WI38 (cell line): Measurements from ENCODE around the gene MTX2.

Source experiments
- H3K4me3 ChIP-seq: 2 replicates; pipeline ENCODE4 v1.5.1; 2011; ENCODE audit warnings: low read depth, mild to moderate bottlenecking, control low read depth, low read length
- TF ChIP-seq, protein P1 (sequence below): IDR thresholded peaks from 2 replicates; pipeline ENCODE4 v1.5.1; 2012; ENCODE audit warnings: low read depth, mild to moderate bottlenecking, control low read depth, low read length

MTX2 gene

DNA sequence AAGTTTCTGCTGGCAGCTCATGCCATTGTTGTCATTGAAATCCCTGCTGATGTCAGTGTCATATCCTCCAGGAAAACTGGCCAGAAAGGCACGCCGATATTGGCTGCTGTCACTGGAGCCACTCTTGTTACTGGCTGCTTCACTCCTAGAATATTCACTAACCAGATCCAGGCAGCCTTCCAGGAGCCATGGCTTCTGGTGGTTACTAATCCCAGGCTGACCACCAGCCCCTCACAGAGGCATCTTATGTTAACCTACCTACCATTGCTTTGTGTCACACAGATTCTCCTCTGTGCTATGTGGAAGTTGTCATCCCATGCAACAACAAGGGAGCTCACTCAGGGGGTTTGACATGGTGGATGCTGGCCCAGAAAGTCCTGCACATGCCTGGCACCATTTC is 27.0 kb upstream of the MTX2 start:
- H3K4me3 ChIP-seq, result no peak overlapping the region
- TF ChIP-seq, protein P1, sequence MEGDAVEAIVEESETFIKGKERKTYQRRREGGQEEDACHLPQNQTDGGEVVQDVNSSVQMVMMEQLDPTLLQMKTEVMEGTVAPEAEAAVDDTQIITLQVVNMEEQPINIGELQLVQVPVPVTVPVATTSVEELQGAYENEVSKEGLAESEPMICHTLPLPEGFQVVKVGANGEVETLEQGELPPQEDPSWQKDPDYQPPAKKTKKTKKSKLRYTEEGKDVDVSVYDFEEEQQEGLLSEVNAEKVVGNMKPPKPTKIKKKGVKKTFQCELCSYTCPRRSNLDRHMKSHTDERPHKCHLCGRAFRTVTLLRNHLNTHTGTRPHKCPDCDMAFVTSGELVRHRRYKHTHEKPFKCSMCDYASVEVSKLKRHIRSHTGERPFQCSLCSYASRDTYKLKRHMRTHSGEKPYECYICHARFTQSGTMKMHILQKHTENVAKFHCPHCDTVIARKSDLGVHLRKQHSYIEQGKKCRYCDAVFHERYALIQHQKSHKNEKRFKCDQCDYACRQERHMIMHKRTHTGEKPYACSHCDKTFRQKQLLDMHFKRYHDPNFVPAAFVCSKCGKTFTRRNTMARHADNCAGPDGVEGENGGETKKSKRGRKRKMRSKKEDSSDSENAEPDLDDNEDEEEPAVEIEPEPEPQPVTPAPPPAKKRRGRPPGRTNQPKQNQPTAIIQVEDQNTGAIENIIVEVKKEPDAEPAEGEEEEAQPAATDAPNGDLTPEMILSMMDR, result no peak

DNA sequence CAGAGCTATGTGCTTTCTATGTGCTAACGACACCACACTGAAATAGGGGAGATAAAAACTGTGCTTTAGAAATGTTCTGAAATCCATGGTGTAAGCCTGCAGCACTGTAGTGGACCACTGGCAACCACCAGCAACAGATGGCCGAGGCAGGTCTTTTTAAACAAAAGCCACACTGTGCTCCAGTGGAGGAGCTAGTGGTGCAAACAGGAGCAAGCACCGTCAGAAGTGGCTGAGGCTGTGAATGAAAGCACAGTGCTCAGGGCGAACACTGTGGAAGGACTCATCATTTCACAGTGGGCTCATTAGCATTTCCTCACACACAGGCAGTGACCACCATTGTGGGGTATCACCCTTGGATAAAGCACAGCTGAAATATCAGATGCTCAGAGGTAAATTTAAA is 22.9 kb upstream of the MTX2 start:
- H3K4me3 ChIP-seq, result no peak overlapping the region
- TF ChIP-seq, protein P1, result no peak

DNA sequence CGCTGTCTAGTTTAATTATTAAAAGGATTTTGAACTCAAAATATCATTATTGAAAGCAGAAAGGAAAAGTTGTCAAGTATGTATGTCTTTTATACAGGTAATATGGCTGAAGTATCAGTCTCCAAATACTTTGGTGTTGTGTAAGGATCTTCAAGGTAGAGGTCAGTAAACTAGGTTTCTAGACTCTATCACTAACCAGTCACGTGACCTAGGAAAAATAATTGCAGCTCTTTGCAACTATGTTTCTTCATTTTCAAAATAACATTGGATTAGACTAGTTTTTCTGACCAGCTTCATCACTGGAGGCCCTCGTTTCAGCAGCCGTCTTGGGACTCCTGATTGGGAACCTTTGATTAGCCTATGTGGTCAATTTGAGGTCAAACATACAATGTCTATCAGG is 21.4 kb upstream of the MTX2 start:
- H3K4me3 ChIP-seq, result no peak overlapping the region
- TF ChIP-seq, protein P1, result no peak

DNA sequence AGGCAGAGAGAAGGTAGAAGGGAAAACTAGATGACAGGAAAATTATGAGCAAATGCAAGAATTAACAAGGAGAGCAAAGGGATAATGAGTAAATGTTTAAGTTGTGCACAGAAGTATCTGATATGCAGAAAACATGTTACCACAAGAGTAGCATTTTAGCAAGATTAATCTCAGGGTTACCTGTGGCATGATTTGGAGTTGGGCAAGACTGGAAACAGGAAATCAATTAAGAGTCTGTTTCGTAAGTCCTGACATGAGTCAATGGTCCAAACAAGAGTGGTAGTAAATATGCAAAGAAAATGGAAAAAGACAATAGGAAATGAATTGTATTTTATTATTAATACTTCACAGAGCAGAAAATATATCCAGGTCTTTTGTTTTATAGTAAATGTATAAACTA is 17.3 kb upstream of the MTX2 start:
- TF ChIP-seq, protein P1, result no peak

DNA sequence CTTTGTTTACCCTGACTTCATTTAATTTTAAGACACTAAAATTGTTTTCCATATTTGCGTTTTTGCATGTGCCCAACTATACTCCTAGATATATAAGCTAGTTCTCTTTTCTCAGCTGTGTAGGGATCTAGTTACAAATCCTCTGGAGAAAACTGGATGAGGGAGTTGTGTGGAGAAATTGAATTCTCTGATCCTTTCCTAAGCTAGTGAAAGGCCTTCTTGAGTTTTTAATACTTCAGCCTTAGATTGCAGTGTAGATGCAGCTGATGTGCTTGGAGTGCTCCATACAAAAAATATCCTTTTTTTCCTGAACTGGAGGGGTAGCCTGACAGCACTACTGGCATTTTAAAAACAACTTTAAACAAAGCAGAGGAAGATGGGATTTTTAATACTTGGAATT is 8.6 kb upstream of the MTX2 start:
- no peak overlapping the region for H3K4me3 ChIP-seq
- TF ChIP-seq, protein P1, result no peak

More for the DNA sequence above, 17.3 kb upstream of the MTX2 start:
- no peak overlapping the region for H3K4me3 ChIP-seq

DNA sequence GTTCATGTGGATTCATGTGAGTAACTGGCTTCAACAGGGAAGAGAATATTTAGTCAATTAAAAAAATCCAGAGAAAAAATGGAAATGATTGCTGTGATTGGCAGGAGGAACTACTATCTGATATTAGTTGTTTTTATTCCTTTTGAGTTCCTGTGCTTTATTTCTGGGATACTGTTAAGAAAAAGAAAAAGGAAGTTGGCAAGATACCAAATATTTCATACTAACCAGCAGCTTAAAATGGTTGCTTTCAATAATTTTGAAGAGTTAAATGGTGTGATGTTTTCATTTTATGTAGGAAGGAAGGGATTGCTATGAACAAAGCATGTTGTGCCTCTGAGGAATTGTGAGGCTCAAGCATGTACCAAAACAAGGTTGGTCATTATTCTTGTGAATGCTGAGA is 8.1 kb upstream of the MTX2 start:
- TF ChIP-seq, protein P1, result no peak

DNA sequence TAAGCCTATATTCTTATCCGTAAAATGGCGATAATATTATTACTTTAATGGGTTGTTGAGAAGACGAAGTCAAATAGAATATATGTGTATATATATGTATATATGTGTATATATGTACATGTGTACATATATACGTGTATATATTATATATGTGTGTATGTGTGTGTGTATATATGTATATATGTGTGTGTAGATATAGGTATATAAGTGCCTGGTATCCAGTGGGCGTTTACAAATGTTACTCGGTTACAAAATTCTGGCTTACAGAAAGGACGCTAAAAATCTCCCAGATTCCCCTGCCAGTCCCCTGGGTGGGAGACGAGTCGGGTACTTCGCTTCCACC is 295 bp upstream of the MTX2 start:
- TF ChIP-seq, protein P1, result no peak
- H3K4me3 ChIP-seq, result peak overlapping the region; percentile 94

More for the DNA sequence above, 8.1 kb upstream of the MTX2 start:
- H3K4me3 ChIP-seq, result no peak overlapping the region
